HepG2 (cell line): ENCODE results near the gene SURF2. TPM values are rescaled to one million over a fixed set of nuclear protein-coding genes. Genes with fewer than 3 reads are reported as not detected.

ENCODE experiments used
- ARNT2 ChIP-seq: sonication (generic); formaldehyde crosslinking; IDR thresholded peaks from 2 replicates; pipeline ENCODE4 v1.8.0; 2022; ENCODE audit warnings: mild to moderate bottlenecking, low read depth, missing genetic modification reagents, moderate library complexity
- FOXJ3 ChIP-seq: sonication (generic); formaldehyde crosslinking; IDR thresholded peaks from 2 replicates; pipeline ENCODE4 v1.4.0; 2020; ENCODE audit warnings: missing genetic modification reagents, mild to moderate bottlenecking, borderline replicate concordance
- MAF1 ChIP-seq: sonication (generic); formaldehyde crosslinking; IDR thresholded peaks from 2 replicates; pipeline ENCODE4 v1.5.0; 2020; ENCODE audit warnings: missing genetic modification reagents, borderline replicate concordance
- NAIF1 ChIP-seq: sonication (generic); formaldehyde crosslinking; IDR thresholded peaks from 2 replicates; pipeline ENCODE4 v1.5.0; 2020; ENCODE audit warnings: mild to moderate bottlenecking, missing genetic modification reagents, borderline replicate concordance
- RAD51 ChIP-seq: fragments of 450-650 bp; IDR thresholded peaks from 2 replicates; pipeline ENCODE4 v1.6.1; 2016; ENCODE audit warnings: borderline replicate concordance
- SIX4 ChIP-seq: sonication (generic); formaldehyde crosslinking; IDR thresholded peaks from 2 replicates; pipeline ENCODE4 v1.4.0; 2020; ENCODE audit warnings: missing genetic modification reagents
- SOX13 ChIP-seq, 3 experiments: fragments of 450-650 bp in 1 of 3; sonication (generic) in 1 of 3; formaldehyde crosslinking in 1 of 3; IDR thresholded peaks in 2 of 3; conservative IDR thresholded peaks in 1 of 3; 2 replicates each; pipeline versions ENCODE4 v1.5.0 to v1.6.1; 2016 to 2020; ENCODE audit warnings: antibody characterized with exemption in 1 of 3, mild to moderate bottlenecking in 1 of 3, missing compliant biosample characterization in 1 of 3, missing genetic modification reagents in 1 of 3, moderate library complexity in 1 of 3
- SP2 ChIP-seq: sonication (generic); formaldehyde crosslinking; IDR thresholded peaks from 2 replicates; pipeline ENCODE4 v1.5.1; 2020; ENCODE audit warnings: mild to moderate bottlenecking, missing genetic modification reagents
- TCF7L2 ChIP-seq: IDR thresholded peaks from 2 replicates; pipeline ENCODE4 v1.6.1; 2011; ENCODE audit warnings: mild to moderate bottlenecking, low read depth, low read length, moderate library complexity
- ZIK1 ChIP-seq: sonication (generic); formaldehyde crosslinking; IDR thresholded peaks from 2 replicates; pipeline ENCODE4 v1.5.0; 2020; ENCODE audit warnings: mild to moderate bottlenecking, low read depth, missing genetic modification reagents, borderline replicate concordance
- ZMYM3 ChIP-seq: sonication (generic); formaldehyde crosslinking; IDR thresholded peaks from 2 replicates; pipeline ENCODE4 v1.5.1; 2020; ENCODE audit warnings: mild to moderate bottlenecking, missing genetic modification reagents
- ZNF468 ChIP-seq: sonication (generic); formaldehyde crosslinking; IDR thresholded peaks from 2 replicates; pipeline ENCODE4 v1.8.0; 2022; ENCODE audit warnings: mild to moderate bottlenecking, moderate library complexity, missing genetic modification reagents
- ZNF552 ChIP-seq: sonication (generic); formaldehyde crosslinking; IDR thresholded peaks from 2 replicates; pipeline ENCODE4 v1.9.0; 2022; ENCODE audit warnings: missing genetic modification reagents, mild to moderate bottlenecking, borderline replicate concordance
- ZNF768 ChIP-seq: sonication (generic); formaldehyde crosslinking; IDR thresholded peaks from 2 replicates; pipeline ENCODE4 v1.4.0; 2020; ENCODE audit warnings: missing genetic modification reagents
- polyA plus RNA-seq, 8 experiments: library from polyadenylated mRNA; depleted of rRNA in 3 of 8; stranded (reverse) in 7 of 8; unstranded in 1 of 8; fragments of >200 nt; fragmentation: Illumina TruSeq in 4 of 8; extraction: Trizol in 4 of 8; gene quantifications; 2 replicates each; pipeline versions ENCODE4 v1.2.1 to v1.2.3, GENCODE V29; 2011 to 2016; ENCODE audit warnings: low read depth in 4 of 8, missing spikeins in 1 of 8, mixed read lengths in 1 of 8; ENCODE audit not compliant: insufficient read depth in 1 of 8
- total RNA-seq, 5 experiments: library from RNA; depleted of rRNA; stranded (reverse); fragments of >200 nt; fragmentation: Illumina TruSeq; extraction: Trizol; gene quantifications; 2 replicates each; pipeline ENCODE4 v1.2.3, GENCODE V29; 2016; ENCODE audit warnings: low read depth in 1 of 5
- TF ChIP-seq, protein P1 (sequence below): sonication (generic); formaldehyde crosslinking; IDR thresholded peaks from 2 replicates; pipeline ENCODE4; 2020; ENCODE audit warnings: missing genetic modification reagents, mild to moderate bottlenecking, borderline replicate concordance
- TF ChIP-seq, protein P2 (sequence below): sonication (generic); formaldehyde crosslinking; IDR thresholded peaks from 2 replicates; pipeline ENCODE4 v1.8.1; 2023; ENCODE audit warnings: mild to moderate bottlenecking, missing genetic modification reagents
- TF ChIP-seq, protein P3 (sequence below): sonication (generic); formaldehyde crosslinking; IDR thresholded peaks from 2 replicates; pipeline ENCODE4 v1.4.0; 2020; ENCODE audit warnings: missing genetic modification reagents
- TF ChIP-seq, protein P4 (sequence below): sonication (generic); formaldehyde crosslinking; IDR thresholded peaks from 2 replicates; pipeline ENCODE4 v1.4.0; 2020; ENCODE audit warnings: missing genetic modification reagents

The SURF2 gene
- total and polyA plus RNA-seq, 2 of the 13 experiments (the other 11 are each of a cell fraction or from before 2014, with no cell fraction given), result 6.3 to 13.6 TPM

DNA sequence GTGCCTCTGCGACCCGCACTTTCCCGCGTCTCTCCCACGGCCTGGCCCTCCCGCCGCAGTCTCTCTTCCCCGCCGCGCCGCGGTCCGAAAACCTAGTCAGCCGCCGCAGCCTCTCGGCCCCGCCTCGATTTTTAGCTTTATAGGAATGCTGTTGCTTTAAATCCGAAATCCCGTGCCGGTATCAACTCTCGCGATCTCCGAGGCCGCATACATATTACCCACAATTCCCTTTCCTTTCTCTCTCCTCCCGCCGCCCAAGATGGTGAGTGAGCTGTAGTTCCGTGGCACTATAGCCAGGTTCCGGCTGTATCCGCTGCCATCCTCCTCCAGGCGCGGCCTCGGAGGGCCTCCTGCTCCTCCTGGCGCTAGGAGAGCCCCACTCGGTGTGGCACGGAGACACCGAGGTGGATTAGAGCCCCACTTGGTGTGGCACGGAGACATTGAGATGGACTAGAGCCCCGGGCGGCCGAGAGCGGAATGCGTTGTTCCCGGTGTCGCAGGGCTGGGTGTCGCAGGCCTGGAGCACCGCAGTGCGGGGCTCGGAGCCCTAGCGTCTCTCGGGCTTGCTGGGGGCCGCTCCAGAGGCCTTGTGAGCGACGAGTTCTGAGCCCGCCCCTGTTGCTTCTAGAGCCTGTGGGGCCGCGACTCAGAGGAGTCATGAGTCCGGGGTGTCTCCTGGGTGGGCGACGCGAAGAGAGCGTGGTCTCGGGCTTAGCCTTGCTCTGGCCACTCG, 8.2 kb upstream of the SURF2 start, which contains the start of the genes MED22 and RPL7A (continued):
- TF ChIP-seq TCF7L2, result no peak
- TF ChIP-seq ZIK1, result no peak
- TF ChIP-seq SIX4 (CRISPR knock-in tag), result peak; percentile 58; the same call in 1 of the 2 replicates
- no peak for TF ChIP-seq FOXJ3 (CRISPR knock-in tag)
- TF ChIP-seq, protein P1, sequence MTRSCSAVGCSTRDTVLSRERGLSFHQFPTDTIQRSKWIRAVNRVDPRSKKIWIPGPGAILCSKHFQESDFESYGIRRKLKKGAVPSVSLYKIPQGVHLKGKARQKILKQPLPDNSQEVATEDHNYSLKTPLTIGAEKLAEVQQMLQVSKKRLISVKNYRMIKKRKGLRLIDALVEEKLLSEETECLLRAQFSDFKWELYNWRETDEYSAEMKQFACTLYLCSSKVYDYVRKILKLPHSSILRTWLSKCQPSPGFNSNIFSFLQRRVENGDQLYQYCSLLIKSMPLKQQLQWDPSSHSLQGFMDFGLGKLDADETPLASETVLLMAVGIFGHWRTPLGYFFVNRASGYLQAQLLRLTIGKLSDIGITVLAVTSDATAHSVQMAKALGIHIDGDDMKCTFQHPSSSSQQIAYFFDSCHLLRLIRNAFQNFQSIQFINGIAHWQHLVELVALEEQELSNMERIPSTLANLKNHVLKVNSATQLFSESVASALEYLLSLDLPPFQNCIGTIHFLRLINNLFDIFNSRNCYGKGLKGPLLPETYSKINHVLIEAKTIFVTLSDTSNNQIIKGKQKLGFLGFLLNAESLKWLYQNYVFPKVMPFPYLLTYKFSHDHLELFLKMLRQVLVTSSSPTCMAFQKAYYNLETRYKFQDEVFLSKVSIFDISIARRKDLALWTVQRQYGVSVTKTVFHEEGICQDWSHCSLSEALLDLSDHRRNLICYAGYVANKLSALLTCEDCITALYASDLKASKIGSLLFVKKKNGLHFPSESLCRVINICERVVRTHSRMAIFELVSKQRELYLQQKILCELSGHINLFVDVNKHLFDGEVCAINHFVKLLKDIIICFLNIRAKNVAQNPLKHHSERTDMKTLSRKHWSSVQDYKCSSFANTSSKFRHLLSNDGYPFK, result peak; percentile 68; the same call in 1 of the 2 replicates
- TF ChIP-seq, protein P2, sequence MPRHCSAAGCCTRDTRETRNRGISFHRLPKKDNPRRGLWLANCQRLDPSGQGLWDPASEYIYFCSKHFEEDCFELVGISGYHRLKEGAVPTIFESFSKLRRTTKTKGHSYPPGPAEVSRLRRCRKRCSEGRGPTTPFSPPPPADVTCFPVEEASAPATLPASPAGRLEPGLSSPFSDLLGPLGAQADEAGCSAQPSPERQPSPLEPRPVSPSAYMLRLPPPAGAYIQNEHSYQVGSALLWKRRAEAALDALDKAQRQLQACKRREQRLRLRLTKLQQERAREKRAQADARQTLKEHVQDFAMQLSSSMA (CRISPR knock-in tag), result no peak; the same call in 1 of the 2 replicates
- TF ChIP-seq SOX13 (IDR thresholded peaks at IDR 0.05), result peak; percentile 26; the same call in 1 of the 2 replicates
- 0 out of 4 replicates have a peak, but pooled peaks of 1 of the 2 experiments have one; percentile 93 for TF ChIP-seq SOX13 (CRISPR knock-in tag; conservative IDR thresholded peaks at IDR 0.05 in 1 of 2, IDR thresholded peaks at IDR 0.05 in 1 of 2)
- no peak for TF ChIP-seq RAD51
- TF ChIP-seq ZNF468, result no peak
- TF ChIP-seq SP2 (CRISPR knock-in tag), result no peak
- TF ChIP-seq, protein P3, sequence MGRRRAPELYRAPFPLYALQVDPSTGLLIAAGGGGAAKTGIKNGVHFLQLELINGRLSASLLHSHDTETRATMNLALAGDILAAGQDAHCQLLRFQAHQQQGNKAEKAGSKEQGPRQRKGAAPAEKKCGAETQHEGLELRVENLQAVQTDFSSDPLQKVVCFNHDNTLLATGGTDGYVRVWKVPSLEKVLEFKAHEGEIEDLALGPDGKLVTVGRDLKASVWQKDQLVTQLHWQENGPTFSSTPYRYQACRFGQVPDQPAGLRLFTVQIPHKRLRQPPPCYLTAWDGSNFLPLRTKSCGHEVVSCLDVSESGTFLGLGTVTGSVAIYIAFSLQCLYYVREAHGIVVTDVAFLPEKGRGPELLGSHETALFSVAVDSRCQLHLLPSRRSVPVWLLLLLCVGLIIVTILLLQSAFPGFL (CRISPR knock-in tag), result no peak
- peak; percentile 95; the same call in 1 of the 2 replicates for TF ChIP-seq ARNT2 (CRISPR knock-in tag)
- TF ChIP-seq NAIF1 (CRISPR knock-in tag), result no peak; the same call in 1 of the 2 replicates
- TF ChIP-seq ZMYM3, result no peak; the same call in 1 of the 2 replicates
- no peak for TF ChIP-seq ZNF552
- TF ChIP-seq MAF1, result no peak
- TF ChIP-seq, protein P4, sequence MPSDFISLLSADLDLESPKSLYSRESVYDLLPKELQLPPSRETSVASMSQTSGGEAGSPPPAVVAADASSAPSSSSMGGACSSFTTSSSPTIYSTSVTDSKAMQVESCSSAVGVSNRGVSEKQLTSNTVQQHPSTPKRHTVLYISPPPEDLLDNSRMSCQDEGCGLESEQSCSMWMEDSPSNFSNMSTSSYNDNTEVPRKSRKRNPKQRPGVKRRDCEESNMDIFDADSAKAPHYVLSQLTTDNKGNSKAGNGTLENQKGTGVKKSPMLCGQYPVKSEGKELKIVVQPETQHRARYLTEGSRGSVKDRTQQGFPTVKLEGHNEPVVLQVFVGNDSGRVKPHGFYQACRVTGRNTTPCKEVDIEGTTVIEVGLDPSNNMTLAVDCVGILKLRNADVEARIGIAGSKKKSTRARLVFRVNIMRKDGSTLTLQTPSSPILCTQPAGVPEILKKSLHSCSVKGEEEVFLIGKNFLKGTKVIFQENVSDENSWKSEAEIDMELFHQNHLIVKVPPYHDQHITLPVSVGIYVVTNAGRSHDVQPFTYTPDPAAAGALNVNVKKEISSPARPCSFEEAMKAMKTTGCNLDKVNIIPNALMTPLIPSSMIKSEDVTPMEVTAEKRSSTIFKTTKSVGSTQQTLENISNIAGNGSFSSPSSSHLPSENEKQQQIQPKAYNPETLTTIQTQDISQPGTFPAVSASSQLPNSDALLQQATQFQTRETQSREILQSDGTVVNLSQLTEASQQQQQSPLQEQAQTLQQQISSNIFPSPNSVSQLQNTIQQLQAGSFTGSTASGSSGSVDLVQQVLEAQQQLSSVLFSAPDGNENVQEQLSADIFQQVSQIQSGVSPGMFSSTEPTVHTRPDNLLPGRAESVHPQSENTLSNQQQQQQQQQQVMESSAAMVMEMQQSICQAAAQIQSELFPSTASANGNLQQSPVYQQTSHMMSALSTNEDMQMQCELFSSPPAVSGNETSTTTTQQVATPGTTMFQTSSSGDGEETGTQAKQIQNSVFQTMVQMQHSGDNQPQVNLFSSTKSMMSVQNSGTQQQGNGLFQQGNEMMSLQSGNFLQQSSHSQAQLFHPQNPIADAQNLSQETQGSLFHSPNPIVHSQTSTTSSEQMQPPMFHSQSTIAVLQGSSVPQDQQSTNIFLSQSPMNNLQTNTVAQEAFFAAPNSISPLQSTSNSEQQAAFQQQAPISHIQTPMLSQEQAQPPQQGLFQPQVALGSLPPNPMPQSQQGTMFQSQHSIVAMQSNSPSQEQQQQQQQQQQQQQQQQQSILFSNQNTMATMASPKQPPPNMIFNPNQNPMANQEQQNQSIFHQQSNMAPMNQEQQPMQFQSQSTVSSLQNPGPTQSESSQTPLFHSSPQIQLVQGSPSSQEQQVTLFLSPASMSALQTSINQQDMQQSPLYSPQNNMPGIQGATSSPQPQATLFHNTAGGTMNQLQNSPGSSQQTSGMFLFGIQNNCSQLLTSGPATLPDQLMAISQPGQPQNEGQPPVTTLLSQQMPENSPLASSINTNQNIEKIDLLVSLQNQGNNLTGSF, result no peak
- TF ChIP-seq ZNF768, result peak; percentile 65; the same call in 1 of the 2 replicates
